GM04504 (cell line): ENCODE measurements around the gene MMP23B.
"Not testable (repeated sequence)": the region's sequence is repeated elsewhere in the genome, so short reads cannot be mapped to it uniquely, and the experiment has no call there.

Experiments
- DNase-seq: peaks from one replicate; pipeline ENCODE4 v3.0.0-alpha.2; 2012; ENCODE audit warnings: low read depth

The MMP23B gene

DNA sequence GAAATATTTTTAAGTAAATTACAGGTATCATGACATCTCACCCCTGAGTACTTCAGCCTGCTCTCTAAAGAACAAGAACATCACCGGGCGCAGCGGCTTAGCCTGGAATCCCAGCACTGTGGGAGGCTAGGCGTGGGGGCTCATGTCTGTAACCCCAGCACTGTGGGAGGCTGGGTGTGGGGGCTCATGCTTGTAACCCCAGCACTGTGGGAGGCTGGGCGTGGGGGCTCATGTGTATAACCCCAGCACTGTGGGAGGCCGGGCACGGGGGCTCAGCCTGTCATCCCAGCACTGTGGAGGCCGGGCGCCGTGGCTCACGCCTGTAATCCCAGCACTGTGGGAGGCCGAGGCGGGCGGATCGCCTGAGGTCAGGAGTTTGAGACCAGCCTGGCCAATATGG, 34.6 kb downstream of the MMP23B start:
- DNase-seq, result no peak

DNA sequence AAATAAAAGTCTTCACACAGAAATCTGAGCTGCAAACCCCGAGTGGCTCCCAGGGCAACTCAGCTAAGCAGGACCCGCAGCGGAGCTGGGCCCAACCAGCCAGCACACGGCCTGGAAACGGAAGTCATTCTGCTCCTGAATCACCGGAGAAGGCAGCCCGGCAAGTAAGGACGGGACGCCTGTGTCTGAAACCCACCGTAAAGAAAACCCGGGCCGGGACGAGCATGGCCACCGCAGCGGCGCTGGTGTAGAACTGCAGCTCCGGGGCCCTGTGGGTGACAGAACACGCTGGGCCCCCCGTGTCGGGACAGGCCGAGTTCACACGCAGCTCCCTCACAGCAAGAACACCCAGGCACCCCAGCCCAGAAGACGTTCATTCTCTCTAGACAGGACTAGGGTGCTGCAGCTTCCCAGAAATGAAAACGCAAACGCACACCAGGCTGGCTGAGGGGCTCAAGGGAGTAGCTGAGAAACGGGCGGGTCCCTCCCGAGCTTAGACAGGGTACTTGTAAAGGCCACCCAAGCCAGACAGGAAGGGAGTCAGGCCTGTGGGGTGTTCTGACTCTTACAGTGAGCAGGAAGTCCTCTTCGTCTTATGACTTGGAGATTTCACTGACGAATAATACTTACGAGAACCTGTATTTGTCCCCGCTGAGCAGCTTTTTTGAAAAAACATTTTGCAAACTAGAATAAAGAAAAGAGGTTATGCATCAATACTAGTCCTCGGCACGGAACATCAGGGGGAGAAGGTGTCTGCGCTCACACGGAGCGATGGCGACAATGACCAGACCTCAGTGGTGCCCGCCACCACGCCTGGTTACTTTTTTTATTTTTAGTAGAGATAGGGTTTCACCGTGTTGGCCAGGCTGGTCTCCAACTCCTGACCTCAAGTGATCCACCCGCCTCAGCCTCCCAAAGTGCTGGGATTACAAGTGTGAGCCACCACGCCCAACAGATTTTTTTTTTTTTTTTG, 37.8 kb downstream of the MMP23B start:
- DNase-seq, result no peak

DNA sequence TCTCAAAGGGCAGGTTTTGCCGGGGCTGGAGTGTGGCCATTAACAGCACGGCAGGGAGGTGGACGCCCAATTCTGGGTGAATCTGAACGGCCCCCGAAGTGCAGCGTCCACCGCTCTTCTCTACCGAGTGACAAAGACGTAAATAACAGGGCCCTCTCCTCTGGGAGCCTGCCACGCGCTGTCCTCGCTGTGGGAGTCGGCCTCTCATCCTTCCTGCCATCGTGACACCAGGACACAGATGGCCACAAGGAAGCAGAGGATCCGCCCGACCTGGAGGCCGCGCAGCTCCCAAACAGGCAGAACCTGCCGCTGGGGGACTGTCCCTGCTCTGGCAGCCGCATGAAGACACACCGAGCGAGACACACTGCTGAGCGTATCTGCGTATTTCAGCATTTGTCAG, 38.9 kb downstream of the MMP23B start:
- DNase-seq, result no peak

DNA sequence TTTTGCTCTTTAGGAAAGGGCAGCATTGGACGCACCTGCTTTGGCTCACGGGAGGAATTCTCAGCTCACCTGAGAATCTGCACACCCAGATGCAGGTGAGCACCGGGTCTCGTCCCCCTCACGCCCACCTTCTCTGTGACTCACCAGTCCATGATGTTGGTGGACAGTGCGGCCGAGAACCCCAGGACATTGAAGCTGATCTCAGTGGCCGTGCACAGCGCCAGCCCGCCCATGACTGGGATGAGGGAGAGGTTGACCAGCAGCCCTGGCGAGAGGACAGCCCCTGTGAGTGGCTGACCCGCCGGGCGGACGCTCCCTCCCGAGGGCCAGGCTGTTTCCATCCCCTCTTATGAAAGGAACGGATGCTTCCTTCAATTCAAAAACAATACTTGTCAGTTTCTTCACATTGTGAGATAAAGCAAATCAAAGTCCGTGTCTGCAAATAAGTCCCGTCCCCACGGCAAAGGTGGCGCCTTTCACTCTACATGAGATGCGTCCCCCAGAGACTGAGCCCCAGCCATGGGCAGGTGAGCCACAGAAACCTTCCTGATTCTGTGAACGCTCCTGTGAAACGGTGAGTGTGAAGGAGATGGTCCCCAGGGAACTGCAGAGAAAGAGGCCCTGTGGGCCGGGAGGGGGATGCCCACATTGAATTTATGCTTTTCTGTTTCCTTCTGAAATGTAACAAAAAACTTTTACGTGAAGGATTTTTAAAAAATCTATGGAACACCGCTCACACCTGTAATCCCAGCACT, 39.6 kb downstream of the MMP23B start:
- DNase-seq, result no peak

DNA sequence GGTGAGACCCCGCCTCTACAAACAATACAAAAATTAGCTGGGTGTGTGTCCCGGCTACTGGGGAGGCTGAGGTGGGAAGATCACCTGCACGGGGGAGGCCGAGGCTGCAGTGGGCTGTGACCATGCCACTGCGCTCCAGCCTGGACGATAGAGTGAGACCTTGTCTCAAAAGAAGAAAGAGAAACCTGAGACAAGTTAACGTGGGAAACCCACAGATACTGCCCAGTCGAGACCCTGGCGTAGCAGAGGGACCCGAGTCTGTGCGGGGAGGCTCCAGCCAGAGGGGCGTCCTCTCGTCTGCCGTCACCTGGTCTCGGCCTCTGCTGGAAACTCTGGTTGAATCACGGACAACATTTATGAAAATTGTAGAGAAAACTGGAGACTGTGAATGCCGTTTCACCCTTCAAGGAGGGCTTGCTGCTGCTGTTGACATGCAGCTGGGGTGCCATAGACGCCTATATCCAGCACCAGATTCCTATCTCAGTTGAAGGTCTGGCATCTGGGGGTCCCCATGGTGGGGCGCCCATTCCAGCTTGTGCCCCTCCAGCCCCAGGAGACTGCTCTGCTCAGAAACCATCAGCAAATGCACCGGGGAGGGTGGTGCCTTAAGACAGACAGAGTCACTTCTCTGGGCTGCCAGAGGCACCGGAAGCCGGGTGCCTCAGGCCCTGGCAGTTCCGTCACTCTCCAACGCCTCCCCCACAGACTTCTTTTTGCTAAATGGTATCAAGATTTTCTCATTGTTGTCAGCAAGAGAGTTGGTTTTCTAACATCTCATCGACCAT, 40.4 kb downstream of the MMP23B start:
- no peak for DNase-seq

DNA sequence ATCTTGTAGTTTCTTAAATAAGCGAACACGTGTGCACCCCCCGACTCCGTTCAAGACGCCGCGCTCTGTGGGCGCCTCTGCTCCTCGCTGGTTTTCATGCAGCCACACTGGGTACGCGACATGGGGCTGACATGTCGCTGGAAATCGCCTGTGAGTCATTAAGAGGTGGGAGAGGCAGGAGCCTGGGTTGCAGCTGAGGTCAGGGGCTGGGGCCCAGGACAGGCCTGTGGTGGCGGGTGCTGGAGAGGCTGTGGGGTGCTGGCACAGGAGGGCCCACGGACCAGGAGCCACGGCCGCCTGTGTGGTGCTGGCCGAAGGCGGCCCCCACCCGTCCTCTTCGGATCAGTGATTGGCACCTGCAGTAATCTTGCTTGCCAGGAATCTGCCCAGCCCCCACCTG, 42.8 kb downstream of the MMP23B start:
- DNase-seq, result not testable (repeated sequence)

DNA sequence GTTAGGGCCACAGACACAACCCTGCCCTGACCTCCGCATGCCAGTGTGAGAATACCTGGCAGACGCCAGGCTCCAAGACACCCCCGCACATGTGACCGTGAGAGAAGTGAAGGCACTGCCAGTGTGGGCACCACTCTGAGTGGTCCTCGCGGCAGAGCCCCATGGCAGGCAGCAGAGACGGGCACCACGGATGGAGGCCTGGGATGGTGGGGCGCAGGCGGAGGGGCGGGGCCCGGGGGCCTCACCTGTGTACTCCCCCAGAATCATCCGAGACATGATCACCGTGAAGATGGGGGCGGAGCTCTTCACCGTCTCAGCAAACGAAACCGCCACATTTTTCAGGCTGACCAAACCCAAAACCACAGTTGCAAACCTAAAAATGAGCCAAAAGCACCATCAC, 43.2 kb downstream of the MMP23B start:
- not testable (repeated sequence) for DNase-seq

DNA sequence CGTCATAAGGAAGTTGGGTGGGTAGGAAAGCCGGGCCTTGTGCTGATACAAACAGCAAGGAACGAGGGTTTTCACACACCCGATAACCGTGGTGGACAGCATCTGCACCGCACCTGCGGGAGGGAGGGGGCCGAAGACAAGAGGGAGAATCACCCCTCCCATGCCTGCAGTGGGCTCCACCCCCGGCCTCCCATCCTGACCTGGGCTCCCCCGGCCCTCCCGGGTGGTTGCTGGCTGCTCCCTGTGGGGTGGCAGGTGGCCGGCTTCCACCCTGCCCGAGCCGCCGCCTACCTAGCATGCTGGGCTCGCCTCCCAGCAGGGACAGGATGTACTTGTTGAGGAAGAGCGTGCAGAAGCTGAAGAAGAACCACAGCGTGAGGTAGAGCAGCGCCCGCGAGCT, 44.1 kb downstream of the MMP23B start:
- not testable (repeated sequence) for DNase-seq

DNA sequence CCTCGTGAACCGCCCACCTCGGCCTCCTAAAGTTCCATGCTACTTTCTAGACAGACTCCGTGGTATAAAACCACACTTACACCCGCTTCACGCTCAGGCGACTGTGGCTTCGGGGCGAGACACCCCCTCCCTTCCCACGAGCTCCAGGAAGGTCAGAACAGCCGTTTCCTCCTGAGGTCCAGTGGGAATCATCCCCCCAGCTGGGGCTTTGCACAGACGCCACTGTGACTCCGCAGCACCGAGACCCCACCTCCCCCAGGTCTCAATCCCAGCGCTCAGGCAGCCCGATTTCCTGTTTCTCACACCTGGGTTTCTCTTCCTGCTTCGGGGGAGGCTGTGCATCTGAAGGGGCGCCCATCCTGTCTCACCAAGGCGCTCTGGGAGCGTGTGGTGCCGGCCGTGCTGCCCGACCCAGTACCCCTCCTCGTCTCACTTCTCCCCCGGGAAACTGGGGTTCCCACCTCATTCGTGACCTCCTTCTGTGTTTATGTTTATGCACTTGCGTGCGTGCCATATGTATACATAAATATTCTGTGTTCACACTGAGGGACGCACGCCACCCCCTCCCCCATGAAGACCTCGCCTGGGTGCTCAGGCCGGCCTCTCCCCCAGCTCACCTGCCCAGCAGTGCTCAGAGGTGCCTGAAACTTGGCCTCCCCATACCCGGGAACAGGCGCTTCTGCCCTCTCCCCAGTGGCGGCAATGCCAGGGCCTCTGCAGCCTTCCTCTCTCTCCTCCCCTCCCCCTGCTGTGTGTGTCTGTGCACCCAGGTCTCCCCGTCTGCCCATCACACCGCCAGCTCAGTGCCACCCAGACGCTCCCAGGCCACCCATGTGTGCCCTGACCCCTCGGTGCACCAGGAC, 46.0 kb downstream of the MMP23B start:
- DNase-seq, result no peak

DNA sequence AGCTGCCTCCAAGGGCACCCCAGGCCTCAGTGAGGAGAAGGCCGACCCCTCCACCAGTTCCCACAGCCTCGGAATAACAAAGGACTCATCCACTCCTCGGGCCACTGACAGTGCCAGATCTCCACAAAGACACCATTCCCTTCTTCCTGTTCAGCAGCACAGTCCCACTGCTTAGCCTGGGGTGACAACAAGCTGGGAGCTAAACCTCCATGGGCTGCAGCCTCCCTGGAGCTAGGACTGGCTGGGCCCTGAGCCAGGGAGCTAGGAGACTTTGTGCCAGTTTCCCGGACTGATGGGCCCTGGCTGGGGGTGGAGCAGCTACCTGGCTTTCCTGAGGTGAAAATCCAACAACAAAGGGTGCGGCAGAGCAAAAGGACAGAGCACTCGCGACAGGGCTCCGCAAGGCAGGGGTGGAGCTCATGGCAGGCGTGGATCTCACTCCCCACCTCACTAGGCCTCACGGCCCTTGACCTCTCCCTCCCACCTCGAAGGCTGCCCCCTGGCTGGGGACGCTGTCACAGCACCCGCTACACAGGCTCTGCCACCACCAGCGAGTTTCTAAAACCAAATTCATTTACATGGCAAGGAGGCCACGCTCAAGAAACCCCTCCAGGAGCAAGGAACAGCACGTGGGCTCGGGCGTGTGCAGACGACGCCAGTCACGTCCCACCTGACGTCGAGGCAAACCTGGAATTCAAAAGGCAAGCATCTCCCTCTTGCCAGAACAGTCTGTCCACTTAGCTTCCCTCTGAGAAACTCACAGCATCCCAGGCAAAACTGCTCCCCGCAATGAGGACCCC, 46.8 kb downstream of the MMP23B start:
- no peak for DNase-seq

DNA sequence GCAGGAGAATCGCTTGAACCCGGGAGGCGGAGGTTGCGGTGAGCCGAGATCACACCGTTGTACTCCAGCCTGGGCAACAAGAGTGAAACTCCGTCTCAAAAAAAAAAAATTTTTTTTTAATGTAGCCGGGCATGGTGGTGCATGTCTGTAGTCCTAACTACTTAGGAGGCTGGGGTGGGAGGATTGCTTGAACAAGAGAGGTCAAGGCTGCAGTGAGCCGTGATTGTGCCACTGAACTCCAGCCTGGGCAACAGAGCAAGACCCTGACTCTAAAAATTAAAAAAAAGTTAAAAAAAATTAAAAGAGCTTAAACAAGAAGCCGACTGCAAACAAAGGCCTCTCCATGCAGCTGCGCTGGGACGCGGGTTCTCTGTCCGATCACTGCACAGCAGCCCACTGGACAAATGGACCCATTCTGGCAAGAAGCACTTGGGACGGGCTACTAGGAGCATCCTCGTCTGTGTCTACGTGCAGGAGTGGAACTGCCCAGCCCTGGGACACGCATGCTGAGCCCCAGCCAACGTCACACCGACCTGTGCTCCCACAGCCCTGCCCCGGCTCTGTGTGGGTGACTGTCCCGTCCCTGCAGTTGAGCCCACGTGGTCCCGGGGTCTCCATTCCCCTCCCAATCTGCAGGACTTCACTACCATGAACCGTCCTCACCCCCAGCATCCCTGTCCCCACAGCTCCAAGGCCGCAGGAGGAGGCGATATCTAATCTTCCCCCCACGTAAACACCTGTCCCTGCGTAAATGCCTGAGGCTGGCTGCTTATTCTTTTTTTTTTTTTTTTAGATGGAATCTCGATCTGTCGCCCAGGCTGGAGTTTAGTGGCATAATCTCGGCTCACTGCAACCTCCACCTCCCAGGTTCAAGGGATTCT, 48.3 kb downstream of the MMP23B start:
- no peak for DNase-seq

DNA sequence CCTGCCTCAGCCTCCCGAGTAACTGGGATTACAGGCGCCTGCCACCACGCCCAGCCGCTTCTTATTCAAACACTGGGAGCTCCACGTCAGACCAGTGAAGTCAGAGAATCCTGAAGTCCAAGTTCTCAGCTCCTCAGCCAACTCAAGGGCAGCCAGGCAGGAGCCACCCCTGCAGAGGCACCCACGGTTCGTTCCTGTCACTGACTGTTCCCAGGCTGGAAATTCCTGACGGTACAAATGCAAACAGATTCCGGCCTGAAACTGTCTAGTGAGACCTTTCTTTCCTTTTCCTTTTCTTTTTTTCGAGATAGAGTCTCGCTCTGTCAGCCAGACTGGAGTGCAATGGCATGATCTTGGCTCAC, 48.9 kb downstream of the MMP23B start:
- DNase-seq, result no peak

DNA sequence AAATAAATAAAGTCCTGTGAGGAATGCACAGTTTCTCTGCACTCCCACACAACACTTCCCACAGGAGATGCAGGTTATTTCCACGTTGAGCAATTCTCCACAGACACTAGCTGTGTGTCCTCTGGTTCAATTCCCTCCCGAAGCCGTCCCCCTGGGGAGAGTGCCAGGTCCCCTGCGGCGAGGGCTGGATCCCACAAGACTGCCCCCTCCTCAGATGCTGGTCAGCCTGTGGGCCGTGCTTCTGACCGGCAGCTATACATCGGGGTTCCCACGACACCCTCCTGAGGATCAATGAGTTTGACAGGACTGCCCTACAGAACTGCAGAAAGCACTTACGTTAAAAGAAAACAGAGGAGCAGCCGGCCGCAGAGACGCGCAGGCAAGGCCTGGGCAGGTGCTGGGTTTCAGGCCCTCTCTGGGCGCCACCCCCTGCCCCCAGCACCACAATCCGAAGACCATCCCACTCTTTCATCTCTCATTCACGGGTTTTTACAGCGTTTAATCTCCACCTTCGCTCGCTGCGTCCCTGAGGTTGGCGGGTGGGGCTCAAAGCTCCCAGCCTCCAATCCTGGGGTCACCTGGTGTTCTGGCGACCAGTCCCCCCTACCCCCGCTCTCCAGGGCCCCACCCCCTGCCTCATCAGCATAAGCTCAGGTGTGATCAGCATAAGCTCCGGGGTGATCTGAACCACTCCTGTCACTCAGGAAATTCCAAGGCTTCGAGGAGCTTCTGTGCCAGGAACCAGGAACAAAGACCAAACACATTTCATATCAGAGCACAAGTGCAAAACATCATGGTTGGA, 51.3 kb downstream of the MMP23B start:
- no peak for DNase-seq
